HG03025 (cell line): Measurements from ENCODE around the gene PTPRM.

Source experiments
- ATAC-seq: cut with Tn5 transposase; IDR thresholded peaks from one replicate; pipeline ENCODE4 v1.9.1; 2021; ENCODE audit warnings: mild to moderate bottlenecking, moderate library complexity; ENCODE audit not compliant: unreplicated experiment, low FRiP score

Gene PTPRM

GRCh38 chr18:8361941-8362471 lies 794.9 kb downstream of the PTPRM start:
- no peak for ATAC-seq

- no peak for ATAC-seq
These were observed 795.7 kb downstream of the PTPRM start for GRCh38 chr18:8362863-8363262.

- no peak for ATAC-seq
These were observed 797.3 kb downstream of the PTPRM start for GRCh38 chr18:8364385-8364784.

GRCh38 chr18:8365006-8365405 lies 797.9 kb downstream of the PTPRM start:
- ATAC-seq, result no peak

- ATAC-seq, result no peak
These were observed 798.4 kb downstream of the PTPRM start for GRCh38 chr18:8365528-8365927.

GRCh38 chr18:8366070-8366469 lies 799.0 kb downstream of the PTPRM start:
- ATAC-seq, result no peak

- ATAC-seq, result no peak
These were observed 799.5 kb downstream of the PTPRM start for GRCh38 chr18:8366656-8367055.

GRCh38 chr18:8367217-8367988 lies 800.3 kb downstream of the PTPRM start:
- no peak for ATAC-seq

- no peak for ATAC-seq
These were observed 801.5 kb downstream of the PTPRM start for GRCh38 chr18:8368512-8369217.

GRCh38 chr18:8373486-8373885 lies 806.4 kb downstream of the PTPRM start:
- no peak for ATAC-seq

- ATAC-seq, result no peak
These were observed 807.6 kb downstream of the PTPRM start for GRCh38 chr18:8374676-8375075.

GRCh38 chr18:8375249-8375648 lies 808.1 kb downstream of the PTPRM start:
- no peak for ATAC-seq

GRCh38 chr18:8376113-8376512 lies 809.0 kb downstream of the PTPRM start:
- no peak for ATAC-seq

GRCh38 chr18:8379187-8379941 lies 812.2 kb downstream of the PTPRM start:
- no peak for ATAC-seq

- no peak for ATAC-seq
These were observed 812.9 kb downstream of the PTPRM start for GRCh38 chr18:8380006-8380405.

GRCh38 chr18:8380926-8381325 lies 813.8 kb downstream of the PTPRM start:
- no peak for ATAC-seq

GRCh38 chr18:8381821-8382459 lies 814.8 kb downstream of the PTPRM start:
- ATAC-seq, result no peak

- no peak for ATAC-seq
These were observed 818.3 kb downstream of the PTPRM start for GRCh38 chr18:8385400-8385799.

- ATAC-seq, result no peak
These were observed 819.7 kb downstream of the PTPRM start for GRCh38 chr18:8386669-8387380.
